Adrenal gland (tissue), 12 donors: Measurements from ENCODE around the gene MVB12B. TPM values are rescaled to one million over a fixed set of nuclear protein-coding genes. Genes with fewer than 3 reads are reported as not detected.

Experiments
- DNase-seq, 7 donors: peaks; one replicate each; pipeline ENCODE4 v3.0.0-alpha.2; 2019 to 2020
- H3K27ac ChIP-seq, 5 donors: fragments of 200-600 bp; sonication (generic) in 4 of 5; 1 replicate in 3 of 5; 2 replicates in 2 of 5; pipeline versions ENCODE4 v1.5.1 to v1.8.0; 2016 to 2020; ENCODE audit warnings: mild to moderate bottlenecking in 1 of 5
- H3K27me3 ChIP-seq: fragments of 200-600 bp; 2 replicates; pipeline ENCODE4 v1.8.0; 2021
- H3K36me3 ChIP-seq, 2 donors: fragments of 200-600 bp; replicated peaks in 1 of 2; 1 replicate in 1 of 2; 2 replicates in 1 of 2; pipeline versions ENCODE4 v1.5.1 to v1.8.0; 2018 to 2022
- H3K4me1 ChIP-seq, 2 donors: fragments of 200-600 bp; replicated peaks in 1 of 2; 1 replicate in 1 of 2; 2 replicates in 1 of 2; pipeline versions ENCODE4 v1.5.1 to v1.8.0; 2018 to 2021
- H3K4me3 ChIP-seq, 4 donors: fragments of 200-600 bp; sonication (generic) in 3 of 4; one replicate each; pipeline ENCODE4 v1.5.1; 2016 to 2018
- H3K9me3 ChIP-seq, 3 donors: fragments of 200-600 bp; sonication (generic) in 1 of 3; replicated peaks in 1 of 3; 1 replicate in 2 of 3; 2 replicates in 1 of 3; pipeline versions ENCODE4 v1.5.1 to v1.8.0; 2016 to 2021
- POLR2A ChIP-seq, 2 donors: fragments of 450-650 bp; IDR thresholded peaks; one replicate each; pipeline ENCODE4 v1.6.1; 2017; ENCODE audit warnings: antibody characterized with exemption in 2 of 2, mild to moderate bottlenecking in 2 of 2, moderate library complexity in 1 of 2
- WGBS, 4 donors: extraction: QIAGEN DNeasy Blood & Tissue Kit in 2 of 4; methylation state at CpG; one replicate each; pipeline versions ENCODE4 v1.1.5 to v1.1.7; 2013 to 2017; 5-methylcytosine and 5-hydroxymethylcytosine counted together
- intact Hi-C, 2 donors: fragments of 100-400 bp; cut with DNase I; formaldehyde crosslinking; loops; one replicate each; pipeline versions ENCODE4 v1.14.1 to v1.15.0; 2022 to 2023
- polyA plus RNA-seq, 3 donors: library from polyadenylated mRNA; stranded (reverse); fragments of 200-250 nt in 2 of 3; fragments of 350-450 nt in 1 of 3; fragmentation: Illumina TruSeq in 1 of 3; extraction: RNeasy Lipid Tissue Mini Kit (QIAGEN cat#74804) in 1 of 3; gene quantifications; one replicate each; pipeline ENCODE4 v1.2.3, GENCODE V29; 2013 to 2014
- total RNA-seq, 9 donors: library from RNA; depleted of rRNA in 4 of 9; stranded (reverse); fragments of >200 nt in 4 of 9; fragments of 120-200 nt in 1 of 9; fragmentation: NEBNext Ultra II Directional in 1 of 9; extraction: Animal tissue kit (Norgen Biotek cat#: 25700) in 1 of 9; gene quantifications; one replicate each; pipeline versions ENCODE4 v1.1.0 to v1.2.4, GENCODE V29; 2013 to 2023
- TF ChIP-seq, protein P1 (sequence below), 6 experiments: fragments of 450-650 bp in 4 of 6; fragments of 200-600 bp in 2 of 6; sonication (generic) in 1 of 6; IDR thresholded peaks; 1 replicate in 5 of 6; 2 replicates in 1 of 6; pipeline versions ENCODE4 v1.5.1 to v1.8.0; 2016 to 2021; ENCODE audit warnings: antibody characterized with exemption in 6 of 6, mild to moderate bottlenecking in 2 of 6, moderate library complexity in 1 of 6
- donor health status: healthy with polysubstance abuse.
- donor health status: Bipolar disorder and iron deficiency.
- donor health status: DM: yes; HTN: yes; CAD: no.
- donor health status: DM: no; HTN: no; CAD: no.
- donor health status: DM: no; HTN: no; CAD: no.
- donor health status: DM: yes; HTN: yes; CAD: no.

Gene MVB12B
- total and polyA plus RNA-seq, 12 donors = 3.7 to 20.5 (median 12.8) TPM

GRCh38 chr9:126371007-126371870 lies 44.6 kb downstream of the MVB12B start:
- Histone ChIP-seq H3K36me3 (no peaks in the 10 kb centered on the region), H3K4me3 (no peak overlapping the region), H3K27ac (no peak overlapping the region), H3K27me3 (no peaks in the 10 kb centered on the region), H3K9me3 (no peaks in the 10 kb centered on the region), H3K4me1 (peaks cover 0 to 6% of the 10 kb centered on the region in 2 donors)
- no peak for DNase-seq
- no peak for TF ChIP-seq POLR2A (IDR thresholded peaks at IDR 0.05)
- TF ChIP-seq, protein P1, sequence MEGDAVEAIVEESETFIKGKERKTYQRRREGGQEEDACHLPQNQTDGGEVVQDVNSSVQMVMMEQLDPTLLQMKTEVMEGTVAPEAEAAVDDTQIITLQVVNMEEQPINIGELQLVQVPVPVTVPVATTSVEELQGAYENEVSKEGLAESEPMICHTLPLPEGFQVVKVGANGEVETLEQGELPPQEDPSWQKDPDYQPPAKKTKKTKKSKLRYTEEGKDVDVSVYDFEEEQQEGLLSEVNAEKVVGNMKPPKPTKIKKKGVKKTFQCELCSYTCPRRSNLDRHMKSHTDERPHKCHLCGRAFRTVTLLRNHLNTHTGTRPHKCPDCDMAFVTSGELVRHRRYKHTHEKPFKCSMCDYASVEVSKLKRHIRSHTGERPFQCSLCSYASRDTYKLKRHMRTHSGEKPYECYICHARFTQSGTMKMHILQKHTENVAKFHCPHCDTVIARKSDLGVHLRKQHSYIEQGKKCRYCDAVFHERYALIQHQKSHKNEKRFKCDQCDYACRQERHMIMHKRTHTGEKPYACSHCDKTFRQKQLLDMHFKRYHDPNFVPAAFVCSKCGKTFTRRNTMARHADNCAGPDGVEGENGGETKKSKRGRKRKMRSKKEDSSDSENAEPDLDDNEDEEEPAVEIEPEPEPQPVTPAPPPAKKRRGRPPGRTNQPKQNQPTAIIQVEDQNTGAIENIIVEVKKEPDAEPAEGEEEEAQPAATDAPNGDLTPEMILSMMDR (IDR thresholded peaks at IDR 0.05) = no peak
- WGBS, 4 donors = 95 to 99% (median 97%) methylated on average over 6 to 17 of the region's 17 CpGs
- intact Hi-C loops = no loop called here

DNA sequence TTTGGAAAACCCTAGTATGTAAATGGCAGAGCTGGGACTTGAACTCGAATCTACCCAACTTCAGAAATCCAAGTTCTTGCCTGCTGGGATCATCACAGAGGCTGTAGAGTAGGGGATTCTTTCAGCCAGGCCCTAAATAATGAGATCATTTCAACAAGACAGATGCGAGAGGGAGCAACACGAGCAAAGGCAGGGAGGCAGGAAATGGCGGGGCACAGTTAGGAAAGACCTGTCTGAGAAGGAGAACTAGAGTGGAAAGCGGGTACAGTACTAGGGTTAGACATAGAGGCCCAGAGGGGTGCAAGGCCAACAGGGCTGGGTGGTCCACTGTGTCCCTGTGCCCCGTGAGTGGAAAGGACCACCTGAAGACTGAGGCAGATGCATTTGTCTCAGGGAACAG lies 46.1 kb downstream of the MVB12B start:
- WGBS, 4 donors = 76 to 87% (median 85%) methylated on average over 6 of the region's 6 CpGs
- no peak for TF ChIP-seq POLR2A (IDR thresholded peaks at IDR 0.05)
- TF ChIP-seq, protein P1 (IDR thresholded peaks at IDR 0.05) = no peak
- H3K27ac ChIP-seq = peak overlapping the region in 1 of 5 donors; percentile 55
- no peak overlapping the region for H3K4me3 ChIP-seq
- peaks cover 0 to 6% of the 10 kb centered on the region in 2 donors for H3K4me1 ChIP-seq
- H3K9me3 ChIP-seq = no peaks in the 10 kb centered on the region
- H3K27me3 ChIP-seq = no peaks in the 10 kb centered on the region
- H3K36me3 ChIP-seq = no peaks in the 10 kb centered on the region
- no peak for DNase-seq
- intact Hi-C loops = no loop called here

DNA sequence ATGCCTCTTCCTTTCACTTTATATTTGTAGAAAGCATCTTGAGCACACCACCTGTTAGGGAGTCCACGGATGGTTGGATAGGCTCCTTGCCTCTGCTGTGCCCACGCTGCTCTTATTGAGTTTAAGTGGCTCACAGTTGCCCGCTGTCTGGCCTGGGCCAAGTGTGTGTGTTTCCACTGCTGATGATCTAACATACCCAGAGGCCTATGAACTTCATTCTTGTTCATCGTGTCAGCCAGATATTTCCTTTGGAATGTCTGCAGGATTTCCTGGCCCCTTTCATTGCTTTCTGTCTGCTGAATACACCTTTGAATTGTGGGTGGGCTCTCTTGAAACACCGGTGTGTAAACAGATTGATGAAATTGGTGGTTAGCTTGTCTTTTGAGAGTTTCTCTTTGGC lies 46.6 kb downstream of the MVB12B start:
- intact Hi-C loops = no loop called here

GRCh38 chr9:126374366-126374781 lies 47.7 kb downstream of the MVB12B start:
- no peak for DNase-seq
- no peaks in the 10 kb centered on the region for H3K27me3 ChIP-seq
- no peak for TF ChIP-seq POLR2A (IDR thresholded peaks at IDR 0.05)
- TF ChIP-seq, protein P1 (IDR thresholded peaks at IDR 0.05) = no peak
- intact Hi-C loops = no loop called here
- no peaks in the 10 kb centered on the region for H3K9me3 ChIP-seq
- no peaks in the 10 kb centered on the region for H3K36me3 ChIP-seq
- H3K4me3 ChIP-seq = no peak overlapping the region
- H3K4me1 ChIP-seq = peaks cover 0 to 6% of the 10 kb centered on the region in 2 donors
- 92 to 100% (median 93%) methylated on average over 3 to 4 of the region's 4 CpGs; no CpG with 5 or more reads in 1 of the 4 donors for WGBS, 4 donors
- H3K27ac ChIP-seq = no peak overlapping the region

More for the DNA sequence above, 46.6 kb downstream of the MVB12B start:
- Histone ChIP-seq H3K27ac (peak overlapping the region in 1 of 5 donors; percentile 55), H3K36me3 (no peaks in the 10 kb centered on the region), H3K9me3 (no peaks in the 10 kb centered on the region), H3K27me3 (no peaks in the 10 kb centered on the region), H3K4me3 (no peak overlapping the region), H3K4me1 (peaks cover 0 to 6% of the 10 kb centered on the region in 2 donors)
- TF ChIP-seq, protein P1 (IDR thresholded peaks at IDR 0.05) = no peak
- TF ChIP-seq POLR2A (IDR thresholded peaks at IDR 0.05) = no peak
- DNase-seq = no peak
- 64 to 91% (median 77%) methylated on average over 5 of the region's 5 CpGs for WGBS, 4 donors
